ENCODE results near the gene MSI1. TPM values are rescaled to one million over a fixed set of nuclear protein-coding genes. Genes with fewer than 3 reads are reported as not detected.

The MSI1 gene
- total RNA-seq, 1 donor from 2014 or later = 27.6 TPM

- DNase-seq (ENCODE audit: low spot score) = no peak
- Mint-ChIP-seq H3K27me3 (ENCODE audit: unreplicated experiment) (peaks cover 29% of the 10 kb centered on the region), H3K9me3 (ENCODE audit: unreplicated experiment) (no peaks in the 10 kb centered on the region), H3K4me3 (ENCODE audit: unreplicated experiment) (no peak overlapping the region), H3K27ac (ENCODE audit: unreplicated experiment) (peak overlapping the region; percentile 28), H3K36me3 (ENCODE audit: low read depth, unreplicated experiment) (peaks cover 19% of the 10 kb centered on the region), H3K4me1 (ENCODE audit: unreplicated experiment) (peaks cover 40% of the 10 kb centered on the region)
- TF ChIP-seq, protein P1, sequence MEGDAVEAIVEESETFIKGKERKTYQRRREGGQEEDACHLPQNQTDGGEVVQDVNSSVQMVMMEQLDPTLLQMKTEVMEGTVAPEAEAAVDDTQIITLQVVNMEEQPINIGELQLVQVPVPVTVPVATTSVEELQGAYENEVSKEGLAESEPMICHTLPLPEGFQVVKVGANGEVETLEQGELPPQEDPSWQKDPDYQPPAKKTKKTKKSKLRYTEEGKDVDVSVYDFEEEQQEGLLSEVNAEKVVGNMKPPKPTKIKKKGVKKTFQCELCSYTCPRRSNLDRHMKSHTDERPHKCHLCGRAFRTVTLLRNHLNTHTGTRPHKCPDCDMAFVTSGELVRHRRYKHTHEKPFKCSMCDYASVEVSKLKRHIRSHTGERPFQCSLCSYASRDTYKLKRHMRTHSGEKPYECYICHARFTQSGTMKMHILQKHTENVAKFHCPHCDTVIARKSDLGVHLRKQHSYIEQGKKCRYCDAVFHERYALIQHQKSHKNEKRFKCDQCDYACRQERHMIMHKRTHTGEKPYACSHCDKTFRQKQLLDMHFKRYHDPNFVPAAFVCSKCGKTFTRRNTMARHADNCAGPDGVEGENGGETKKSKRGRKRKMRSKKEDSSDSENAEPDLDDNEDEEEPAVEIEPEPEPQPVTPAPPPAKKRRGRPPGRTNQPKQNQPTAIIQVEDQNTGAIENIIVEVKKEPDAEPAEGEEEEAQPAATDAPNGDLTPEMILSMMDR (IDR thresholded peaks at IDR 0.05; ENCODE audit: unreplicated experiment) = no peak
These were observed 5.6 kb downstream of the MSI1 start for GRCh38 chr12:120363274-120363855.

DNA sequence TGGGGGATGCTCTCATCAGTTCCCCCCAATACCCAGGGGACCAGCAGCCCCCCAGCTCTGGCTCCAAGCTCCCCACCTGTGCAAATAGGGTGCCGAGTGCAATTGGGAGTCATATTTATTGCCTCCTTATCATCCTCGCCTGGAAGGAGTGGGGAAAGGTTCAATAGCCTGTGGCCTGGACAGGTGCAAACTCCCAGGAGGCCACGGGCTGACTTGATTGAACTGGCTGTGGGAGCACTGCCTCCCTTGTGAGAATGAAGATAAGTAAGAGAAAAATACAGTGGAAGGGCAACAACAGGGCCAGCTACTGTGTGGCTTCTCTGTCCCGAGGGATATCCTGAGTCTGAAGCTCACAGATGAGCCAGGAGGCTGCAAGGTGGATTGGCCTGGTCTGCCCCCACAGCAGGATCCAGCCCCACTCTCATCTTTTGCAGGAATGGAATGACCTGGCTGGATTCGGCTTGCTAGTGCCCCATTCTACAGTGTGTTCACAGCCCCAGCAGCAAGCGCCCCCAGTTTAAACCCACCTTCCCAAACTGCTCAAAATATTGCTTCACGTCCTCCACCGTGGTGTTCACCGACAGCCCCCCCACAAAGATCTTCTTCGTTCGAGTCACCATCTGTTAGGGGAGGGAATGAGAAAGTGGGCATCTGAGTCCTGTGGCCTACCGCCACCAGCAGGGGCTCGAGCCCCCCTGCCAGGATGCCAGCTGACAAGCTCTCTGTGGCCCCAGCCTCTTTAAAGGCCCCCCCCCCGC, 6.3 kb downstream of the MSI1 start:
- TF ChIP-seq, protein P1 (IDR thresholded peaks at IDR 0.05; ENCODE audit: unreplicated experiment) = no peak
- H3K4me1 Mint-ChIP-seq (ENCODE audit: unreplicated experiment) = peaks cover 47% of the 10 kb centered on the region
- H3K27ac Mint-ChIP-seq (ENCODE audit: unreplicated experiment) = peak overlapping the region; percentile 96
- H3K36me3 Mint-ChIP-seq (ENCODE audit: low read depth, unreplicated experiment) = peaks cover 26% of the 10 kb centered on the region
- peak overlapping the region; percentile 44 for H3K4me3 Mint-ChIP-seq (ENCODE audit: unreplicated experiment)
- no peak for DNase-seq (ENCODE audit: low spot score)
- peaks cover 31% of the 10 kb centered on the region for H3K27me3 Mint-ChIP-seq (ENCODE audit: unreplicated experiment)
- H3K9me3 Mint-ChIP-seq (ENCODE audit: unreplicated experiment) = no peaks in the 10 kb centered on the region

GRCh38 chr12:120361506-120362208, 7.3 kb downstream of the MSI1 start:
- Mint-ChIP-seq H3K27me3 (ENCODE audit: unreplicated experiment) (peaks cover 26% of the 10 kb centered on the region), H3K27ac (ENCODE audit: unreplicated experiment) (peak overlapping the region; percentile 96), H3K9me3 (ENCODE audit: unreplicated experiment) (no peaks in the 10 kb centered on the region), H3K4me3 (ENCODE audit: unreplicated experiment) (peak overlapping the region; percentile 44), H3K4me1 (ENCODE audit: unreplicated experiment) (peaks cover 42% of the 10 kb centered on the region), H3K36me3 (ENCODE audit: low read depth, unreplicated experiment) (peaks cover 23% of the 10 kb centered on the region)
- DNase-seq (ENCODE audit: low spot score) = peak; percentile 81
- TF ChIP-seq, protein P1 (IDR thresholded peaks at IDR 0.05; ENCODE audit: unreplicated experiment) = no peak

GRCh38 chr12:120359128-120359527, 9.8 kb downstream of the MSI1 start:
- TF ChIP-seq, protein P1 (IDR thresholded peaks at IDR 0.05; ENCODE audit: unreplicated experiment) = no peak
- H3K27me3 Mint-ChIP-seq (ENCODE audit: unreplicated experiment) = peaks cover 23% of the 10 kb centered on the region
- no peak overlapping the region for H3K4me3 Mint-ChIP-seq (ENCODE audit: unreplicated experiment)
- H3K27ac Mint-ChIP-seq (ENCODE audit: unreplicated experiment) = peak overlapping the region; percentile 62
- peaks cover 18% of the 10 kb centered on the region for H3K36me3 Mint-ChIP-seq (ENCODE audit: low read depth, unreplicated experiment)
- no peaks in the 10 kb centered on the region for H3K9me3 Mint-ChIP-seq (ENCODE audit: unreplicated experiment)
- H3K4me1 Mint-ChIP-seq (ENCODE audit: unreplicated experiment) = peaks cover 39% of the 10 kb centered on the region
- DNase-seq (ENCODE audit: low spot score) = no peak

All from endothelial cell (in vitro differentiated cells).